HG03060 (cell line): ENCODE data around the gene WWTR1.
A peak's percentile ranks its signal among the peaks of the same experiment; 100 is the strongest.

Experiments used
- ATAC-seq: cut with Tn5 transposase; IDR thresholded peaks from one replicate; pipeline ENCODE4 v1.9.1; 2021; ENCODE audit warnings: low read depth, moderate number of reproducible peaks; ENCODE audit not compliant: unreplicated experiment

WWTR1 gene

DNA sequence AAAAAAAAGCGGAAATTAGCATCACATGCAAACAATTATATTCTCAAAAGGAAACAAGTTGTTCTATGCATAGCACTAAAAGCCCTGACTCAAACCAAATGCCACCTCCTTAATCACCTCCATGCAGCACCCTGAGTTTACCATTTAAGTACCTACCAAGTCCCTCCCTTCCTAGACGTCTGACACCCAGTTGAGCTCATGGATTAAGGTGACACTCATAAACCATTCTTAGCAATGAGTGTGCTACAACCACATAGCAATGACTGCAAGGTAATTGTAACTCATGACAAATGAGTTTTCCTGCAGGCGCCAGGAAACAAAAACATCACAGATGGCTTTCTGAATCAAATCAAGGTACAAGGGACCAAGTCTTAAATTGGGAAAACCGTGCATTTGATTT lies 32.0 kb downstream of the WWTR1 start:
- ATAC-seq, result no peak

DNA sequence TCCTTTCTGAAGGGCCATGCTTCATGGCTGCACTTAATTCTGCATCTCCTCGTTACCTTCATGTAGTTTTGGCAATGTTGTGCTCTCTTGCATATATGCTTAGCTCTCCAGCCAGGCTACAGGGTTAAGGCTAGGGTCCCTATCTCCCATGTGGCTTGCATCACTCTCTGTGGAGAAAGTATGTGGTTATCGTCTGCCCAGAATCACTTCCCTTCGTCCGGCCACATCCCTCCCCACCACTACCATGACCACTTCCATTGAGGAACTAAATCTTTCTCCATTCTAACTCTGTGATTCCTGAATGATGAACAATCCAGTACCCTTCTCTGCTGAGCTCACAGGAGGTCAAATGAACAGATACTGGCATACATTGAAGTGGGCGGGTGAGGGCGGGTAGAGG lies 34.0 kb downstream of the WWTR1 start:
- ATAC-seq, result no peak

DNA sequence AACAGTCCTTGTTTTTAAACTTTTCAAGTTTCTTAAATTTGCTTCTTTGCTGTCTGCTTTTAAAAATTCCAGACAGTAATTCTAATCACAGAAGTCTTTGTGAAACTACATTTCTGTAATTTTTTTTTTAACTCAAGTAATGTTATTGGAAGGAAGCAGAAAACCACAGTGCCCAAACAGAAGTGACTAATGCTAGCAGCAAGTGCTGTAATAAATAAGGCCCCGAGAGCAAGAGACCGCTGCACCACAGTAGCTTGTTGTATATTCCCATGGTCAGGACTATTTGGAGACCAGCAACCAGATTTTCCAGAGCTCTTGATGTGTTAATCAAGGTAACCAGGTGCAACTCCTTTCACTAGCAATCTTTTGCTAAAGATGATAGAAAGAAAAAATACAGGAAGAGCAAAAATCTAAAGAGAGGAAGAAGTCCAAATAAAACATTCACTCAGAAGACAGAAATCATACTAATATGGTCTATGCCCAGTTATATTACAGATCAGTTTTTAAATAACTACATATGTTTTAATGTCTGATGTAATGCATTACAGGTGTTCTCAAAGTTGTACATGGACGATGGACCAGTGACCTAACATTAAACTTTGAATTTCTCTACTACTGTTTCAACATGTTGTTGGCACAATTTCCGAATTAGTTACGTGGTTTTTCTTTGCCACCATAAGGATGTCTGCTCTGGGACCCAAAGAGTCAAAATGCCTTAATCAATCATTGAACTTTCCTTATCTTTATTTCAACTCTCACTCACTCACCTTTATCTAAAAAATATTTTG lies 36.4 kb downstream of the WWTR1 start:
- no peak for ATAC-seq

DNA sequence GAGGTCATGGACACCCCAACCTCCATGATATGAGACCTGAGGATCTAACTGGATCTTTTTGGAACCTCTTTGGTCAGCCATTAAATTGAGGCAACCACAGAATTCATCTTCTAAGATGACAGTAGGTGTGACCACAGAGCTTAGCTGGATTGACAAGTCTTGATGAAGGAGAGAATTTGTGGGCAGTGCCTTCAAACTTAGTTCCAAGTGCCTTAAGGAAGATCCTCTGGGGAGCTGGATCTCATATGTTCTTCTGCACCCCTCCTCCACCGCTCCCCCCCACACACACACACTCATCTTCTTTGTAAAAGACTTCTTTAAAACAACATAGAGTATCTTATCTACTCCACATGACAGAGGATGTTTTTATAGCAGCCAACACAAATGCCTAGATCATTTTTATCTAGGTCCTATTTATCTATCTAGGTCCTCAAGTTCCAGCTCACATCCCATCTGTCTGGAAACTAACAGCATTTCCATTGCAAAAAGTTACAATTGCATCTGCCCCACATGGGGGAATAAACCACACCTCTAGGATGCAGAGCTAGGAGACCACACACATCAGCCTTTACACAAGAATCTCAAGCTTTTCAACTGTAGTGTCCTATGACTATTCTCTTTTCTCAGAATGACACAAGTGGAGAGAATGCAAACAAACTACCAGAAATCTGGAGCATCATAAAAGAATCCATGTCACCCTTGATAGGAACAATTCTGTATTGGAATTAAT lies 37.4 kb downstream of the WWTR1 start:
- no peak for ATAC-seq

DNA sequence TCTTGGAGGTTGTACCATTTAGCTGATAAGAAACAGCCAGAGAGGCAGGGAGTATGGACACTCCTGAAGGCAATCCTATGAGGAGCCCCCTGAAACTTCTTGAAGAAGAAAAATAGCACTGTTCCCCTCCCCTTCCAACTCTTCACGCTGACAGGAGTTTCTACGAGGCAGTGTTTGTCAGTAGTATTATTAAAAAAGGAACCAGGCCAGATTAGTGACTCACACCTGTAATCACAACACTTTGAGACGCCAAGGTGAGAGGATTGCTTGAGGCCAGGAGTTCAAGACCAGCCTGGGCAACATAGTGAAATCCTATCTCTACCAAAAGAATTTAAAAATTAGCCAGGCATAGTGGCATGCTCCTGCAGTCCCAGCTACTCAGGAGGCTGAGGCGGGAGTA lies 38.7 kb downstream of the WWTR1 start:
- no peak for ATAC-seq

DNA sequence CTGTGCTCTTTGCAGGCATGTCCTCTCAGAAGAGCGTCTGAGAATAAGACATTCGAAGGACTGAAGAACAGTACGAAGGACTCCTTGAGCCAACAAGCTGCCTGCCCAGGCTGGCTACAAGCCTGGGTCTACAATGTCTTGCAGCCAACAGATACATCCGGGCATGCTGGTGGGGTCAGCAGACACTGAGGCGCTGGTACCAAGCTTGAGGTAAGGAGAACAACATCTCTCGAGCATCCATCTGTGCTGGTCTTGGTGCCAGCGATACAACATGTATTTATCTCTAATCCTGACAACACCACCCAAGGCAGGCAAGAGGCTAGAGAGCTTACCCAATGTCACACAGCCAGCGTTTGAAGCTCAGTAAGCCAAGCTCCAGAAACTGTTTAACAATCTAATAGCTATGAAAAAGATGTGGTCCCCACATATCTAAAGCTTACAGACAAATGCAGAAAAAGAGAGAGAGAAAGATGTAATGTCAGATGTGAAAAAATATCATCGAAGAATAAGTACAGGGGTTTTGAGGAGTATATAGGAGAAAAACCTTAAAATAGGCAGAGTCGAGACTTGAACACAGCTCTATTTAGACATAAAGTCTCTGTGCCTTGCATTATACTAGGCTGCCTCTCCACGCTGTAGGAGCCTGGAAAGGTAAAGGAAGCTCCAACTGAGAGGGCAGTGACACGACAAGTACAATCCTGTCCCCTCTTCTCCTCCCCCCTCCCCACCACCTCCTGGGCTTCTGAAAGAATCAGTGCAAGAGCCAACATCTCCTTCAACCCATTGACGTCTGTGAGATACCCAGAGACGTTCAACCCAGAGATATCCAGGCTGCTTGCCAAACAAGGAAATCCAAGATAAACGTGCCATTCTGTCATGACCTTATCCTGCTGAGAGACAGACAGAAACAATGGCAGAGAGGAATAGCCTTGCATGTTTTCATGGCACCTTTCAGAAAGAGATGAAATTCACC lies 39.4 kb downstream of the WWTR1 start:
- ATAC-seq, result no peak

DNA sequence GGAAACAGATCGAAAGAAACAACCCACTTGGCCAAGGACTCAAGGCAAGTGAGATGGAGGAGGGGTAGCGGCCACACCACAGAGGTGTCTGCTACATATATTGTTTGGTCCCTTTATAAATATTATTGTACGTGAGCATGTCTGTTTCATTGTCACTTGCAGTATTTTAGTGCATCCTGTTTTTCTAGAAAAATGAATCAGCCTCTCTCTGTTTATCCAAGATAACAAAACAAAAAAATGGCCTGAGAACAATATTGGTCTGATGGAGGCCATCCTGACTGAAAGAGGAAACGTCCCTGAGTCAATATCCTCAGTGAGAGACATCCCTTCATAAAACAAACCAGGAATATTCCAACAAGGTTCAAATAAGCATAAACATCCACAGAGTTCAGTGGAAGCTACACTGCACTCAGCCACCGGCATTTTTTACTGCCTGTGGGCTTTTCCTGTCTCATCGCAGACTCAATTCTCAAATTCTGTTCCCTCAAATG lies 42.0 kb downstream of the WWTR1 start:
- no peak for ATAC-seq

DNA sequence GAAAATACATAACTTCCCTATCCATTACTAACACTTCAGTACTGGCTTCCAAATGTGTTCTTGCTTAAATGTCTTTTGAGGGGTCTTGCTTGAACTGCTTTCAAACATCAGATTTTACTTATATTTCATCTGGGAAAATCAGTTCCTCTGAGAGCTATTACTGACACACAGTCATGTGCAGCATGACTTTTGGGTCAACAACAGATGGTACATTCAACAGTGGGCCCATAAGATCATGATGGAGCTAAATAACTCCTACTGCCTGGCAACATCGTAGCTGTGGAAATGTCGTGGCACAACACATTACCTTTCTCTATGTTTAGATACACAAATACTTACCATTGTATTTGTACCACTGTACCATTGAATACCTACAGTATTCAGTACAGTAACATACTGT lies 43.8 kb downstream of the WWTR1 start:
- ATAC-seq, result no peak

DNA sequence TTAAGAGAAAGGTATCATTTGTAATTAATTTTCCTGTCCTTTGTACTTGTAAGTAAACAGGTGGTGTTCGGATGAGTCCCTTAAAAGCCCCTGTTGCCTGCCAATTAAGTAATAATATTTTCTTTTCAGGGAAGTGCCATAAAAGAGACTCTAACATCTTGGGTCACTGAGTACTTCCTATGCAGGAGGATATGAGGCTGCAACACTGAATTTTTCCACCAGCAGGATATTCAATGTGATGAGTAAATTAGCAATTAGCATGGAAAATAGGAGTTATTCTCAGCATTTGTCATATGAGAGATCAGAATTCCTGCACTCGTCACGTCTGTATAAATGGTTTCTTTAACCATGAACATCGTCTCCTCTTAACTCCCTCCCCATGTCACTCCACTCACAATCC lies 45.4 kb downstream of the WWTR1 start:
- ATAC-seq, result no peak

DNA sequence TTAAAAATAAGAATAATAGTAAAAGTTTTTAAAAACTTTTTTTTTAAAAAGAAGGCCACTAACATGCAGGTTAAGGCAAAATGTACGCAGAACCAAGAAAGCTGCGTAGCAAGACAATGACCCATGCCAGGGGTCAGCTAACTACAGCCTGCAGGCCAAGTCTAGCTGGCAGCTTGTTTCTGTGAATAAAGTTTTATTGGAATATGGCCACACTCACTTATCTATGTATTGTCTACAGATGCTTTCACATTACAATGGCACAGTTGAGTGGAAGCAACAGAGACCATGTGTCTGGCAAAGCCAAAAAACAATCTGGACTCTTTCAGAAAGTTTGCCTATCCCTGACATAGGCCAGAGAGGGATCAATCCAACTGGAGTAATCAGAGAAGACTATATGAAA lies 46.7 kb downstream of the WWTR1 start:
- ATAC-seq, result no peak

DNA sequence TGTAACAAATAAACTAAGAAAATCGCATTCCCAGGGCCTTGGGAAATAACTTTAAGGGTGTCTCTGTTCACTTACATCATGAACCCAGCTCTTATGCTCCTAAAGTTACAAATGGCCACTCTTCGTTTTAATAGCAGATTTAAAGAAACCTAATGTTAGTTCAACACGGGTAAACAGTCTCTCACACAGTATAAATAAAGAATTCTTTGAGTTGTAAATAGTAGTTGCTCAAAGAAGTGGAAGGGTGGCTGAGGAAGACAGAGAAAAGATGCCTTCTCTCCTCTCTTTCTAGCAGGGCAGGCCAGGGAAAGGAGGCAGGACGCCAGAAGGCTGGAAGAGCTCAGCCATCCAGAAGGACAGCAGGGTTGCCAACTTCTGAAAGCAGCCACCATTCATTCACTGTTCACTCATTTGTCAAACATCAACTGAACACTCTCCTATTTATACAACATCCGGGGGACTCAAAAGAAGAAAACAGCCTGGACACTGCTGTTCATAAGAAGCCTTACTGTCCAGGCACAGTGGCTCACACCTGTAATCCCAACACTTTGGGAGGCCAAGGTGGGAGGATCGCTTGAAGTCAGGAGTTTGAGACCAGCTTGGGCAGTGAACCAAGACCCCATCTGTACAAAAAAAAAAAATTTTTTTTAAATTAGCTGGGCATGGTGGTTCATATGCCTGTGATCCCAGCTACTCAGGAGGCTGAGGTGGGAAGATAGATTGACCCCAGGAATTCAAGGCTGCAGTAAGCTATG lies 47.3 kb downstream of the WWTR1 start:
- no peak for ATAC-seq

DNA sequence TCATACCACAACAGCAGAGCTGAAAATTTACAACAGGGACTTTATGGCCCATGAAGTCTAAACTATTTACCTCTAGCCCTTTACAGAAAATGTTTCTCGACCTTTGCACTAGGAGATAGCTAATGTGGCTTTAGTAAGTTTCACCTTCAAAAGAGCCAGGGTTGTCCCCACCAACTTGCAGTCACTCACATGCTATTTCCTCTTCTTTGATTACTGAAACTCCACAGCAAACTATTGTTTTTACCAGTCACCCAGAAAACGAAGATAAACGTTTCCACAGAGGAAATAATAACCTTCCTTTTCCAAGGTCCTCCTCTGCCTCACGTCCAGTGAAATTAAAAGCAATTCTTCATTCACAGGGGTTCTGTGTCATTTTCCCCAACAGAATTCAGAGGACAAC lies 48.2 kb downstream of the WWTR1 start:
- ATAC-seq, result peak; percentile 68

DNA sequence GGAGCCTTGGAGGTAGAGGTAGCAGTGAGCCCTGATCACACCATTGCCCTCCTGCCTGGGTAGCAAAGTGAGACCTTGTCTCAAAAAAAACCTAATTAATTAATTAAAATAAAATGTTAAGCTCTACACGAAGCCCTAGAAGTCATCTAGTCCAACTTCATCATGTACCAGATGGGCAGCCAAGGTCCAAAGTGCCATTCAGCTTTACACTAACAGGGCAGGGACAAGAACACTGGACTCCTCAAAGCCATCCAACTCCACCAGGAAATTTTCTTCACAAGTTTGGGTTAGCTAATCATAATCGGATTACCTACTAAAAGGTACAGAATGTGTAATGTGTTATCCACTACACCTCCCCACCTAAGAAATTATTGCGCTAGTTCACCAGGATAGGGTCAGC lies 48.8 kb downstream of the WWTR1 start:
- ATAC-seq, result no peak

DNA sequence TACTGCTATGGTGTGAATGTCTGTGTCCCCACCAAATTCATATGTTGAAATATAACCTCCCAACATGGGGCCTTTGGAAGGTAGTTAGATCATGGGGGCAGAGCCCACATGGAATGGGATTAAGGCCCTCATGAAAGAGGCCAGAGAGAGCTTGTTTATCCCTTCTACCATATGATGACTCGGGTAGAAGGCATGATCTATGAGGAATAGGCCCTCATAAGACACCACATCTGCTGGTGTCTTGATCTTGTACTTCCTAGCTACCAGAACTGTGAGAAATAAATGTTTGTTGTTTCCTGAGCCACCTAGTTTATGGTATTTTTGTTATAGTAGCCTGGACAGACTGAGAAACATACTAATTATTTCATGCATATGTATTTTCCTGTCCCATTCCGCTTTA lies 51.9 kb downstream of the WWTR1 start:
- no peak for ATAC-seq

DNA sequence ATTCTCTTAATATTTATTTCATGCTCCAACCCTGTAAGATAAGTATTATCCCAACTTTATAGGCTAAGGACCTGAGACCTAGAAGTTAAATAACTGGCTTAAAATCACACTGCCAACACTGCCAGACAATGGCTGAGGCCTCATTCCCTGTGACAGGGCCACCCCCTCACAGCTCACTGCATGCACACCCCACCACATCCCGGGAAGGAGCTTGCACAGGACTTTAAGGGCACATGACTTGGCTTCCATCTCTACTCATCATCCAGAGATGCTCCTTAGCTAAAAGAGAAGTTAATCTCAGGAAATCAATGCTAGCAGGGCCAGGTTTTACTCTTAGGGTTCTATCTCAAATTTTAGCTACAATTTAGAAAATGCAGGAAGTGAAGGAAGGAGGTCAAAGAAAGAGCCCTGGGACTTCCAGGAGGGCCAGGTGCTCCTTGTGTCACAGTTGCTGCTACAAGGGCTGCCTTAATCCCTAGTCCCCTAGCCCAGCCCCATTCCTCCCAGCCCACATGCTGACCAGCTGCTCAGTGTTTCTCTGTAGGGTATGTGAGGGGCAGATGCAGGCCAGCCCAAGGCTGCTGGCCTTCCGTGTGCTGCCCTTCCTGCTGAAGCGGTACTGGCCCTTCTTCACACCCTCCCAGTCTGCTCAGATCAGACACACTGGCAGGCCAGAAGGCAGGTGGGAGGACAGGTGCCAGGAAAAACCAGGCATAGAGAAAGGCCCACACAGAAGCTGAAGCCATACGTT lies 53.5 kb downstream of the WWTR1 start:
- no peak for ATAC-seq

DNA sequence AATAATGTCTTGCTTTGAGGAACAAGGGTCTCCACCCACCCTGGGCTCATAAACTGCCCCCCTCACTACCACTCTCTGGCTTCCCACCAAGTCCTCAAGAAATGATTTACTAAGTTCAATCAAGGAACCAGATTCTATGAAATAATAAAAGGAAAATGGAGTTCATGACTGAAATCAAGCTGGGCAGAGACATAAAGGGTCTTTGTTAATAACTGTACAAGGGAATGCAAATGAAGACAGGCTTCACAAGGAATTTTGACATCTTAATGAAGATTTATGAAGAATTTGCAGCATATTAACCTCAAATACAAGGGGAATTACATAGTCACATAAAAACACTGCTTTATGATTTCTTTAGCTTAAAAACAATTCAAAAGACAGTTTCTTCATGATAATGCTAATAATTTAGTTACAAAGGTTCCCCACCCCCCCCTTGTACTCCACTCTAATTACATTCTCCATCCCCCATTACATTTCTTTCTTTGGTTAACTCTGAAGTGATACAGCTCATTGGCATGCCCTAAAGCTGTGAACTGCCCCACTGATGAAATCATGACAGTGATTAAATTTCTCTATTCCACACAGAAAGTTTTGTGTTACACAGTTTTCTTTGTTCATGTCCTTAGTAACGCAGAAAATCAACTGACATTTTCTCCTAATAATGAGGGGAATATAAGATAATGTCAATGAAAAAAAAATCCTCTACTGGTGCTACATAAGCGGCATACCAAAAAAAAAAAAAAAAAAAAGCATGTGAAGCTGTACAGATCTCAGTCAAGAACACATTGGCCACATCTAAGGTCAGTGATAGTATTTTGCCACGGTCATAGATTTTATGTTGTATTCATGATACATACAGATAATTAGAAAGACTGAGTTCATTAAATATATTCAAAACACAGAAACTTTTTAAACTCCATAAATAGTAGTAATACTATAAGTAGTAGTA lies 54.4 kb downstream of the WWTR1 start:
- ATAC-seq, result no peak

DNA sequence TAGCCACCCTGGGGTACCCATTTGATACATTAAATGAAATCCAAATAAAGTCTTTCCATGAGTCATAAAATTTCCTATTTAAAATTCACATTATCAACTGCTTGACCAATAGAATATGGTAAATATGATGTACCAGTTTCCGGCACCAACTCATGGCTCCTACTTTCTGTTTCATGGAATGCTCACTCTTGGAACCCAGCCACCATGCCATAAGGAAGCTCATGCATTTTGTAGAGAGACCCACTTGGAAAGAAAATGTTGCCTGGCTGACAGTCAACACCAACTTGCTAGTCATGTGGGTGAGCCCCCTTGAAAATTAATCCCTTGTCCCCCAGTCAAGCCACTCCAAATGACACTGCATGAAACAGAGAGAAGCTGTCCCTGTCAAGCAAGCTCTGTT lies 57.2 kb downstream of the WWTR1 start:
- no peak for ATAC-seq

DNA sequence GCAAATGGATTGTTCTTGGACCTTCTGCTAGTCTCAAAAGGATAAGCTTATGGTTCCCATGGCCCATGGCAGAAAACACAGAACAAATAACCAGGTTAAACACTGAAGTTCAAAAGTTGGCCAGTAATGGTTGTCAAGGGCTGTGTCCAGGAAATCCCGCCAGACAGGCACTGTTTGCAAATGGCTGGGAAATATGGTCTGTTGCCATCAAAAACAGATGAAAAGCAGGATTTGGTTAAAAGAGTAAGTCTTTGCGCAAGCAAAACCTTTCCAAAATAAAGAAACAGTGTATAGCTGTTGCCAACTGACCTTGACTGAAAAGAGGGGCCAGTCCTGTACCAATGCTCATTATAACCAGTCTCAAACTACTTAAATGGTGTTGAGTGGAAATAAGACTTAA lies 58.6 kb downstream of the WWTR1 start:
- no peak for ATAC-seq
